ENCODE measurements around the gene MGAT3.

MGAT3 gene

DNA sequence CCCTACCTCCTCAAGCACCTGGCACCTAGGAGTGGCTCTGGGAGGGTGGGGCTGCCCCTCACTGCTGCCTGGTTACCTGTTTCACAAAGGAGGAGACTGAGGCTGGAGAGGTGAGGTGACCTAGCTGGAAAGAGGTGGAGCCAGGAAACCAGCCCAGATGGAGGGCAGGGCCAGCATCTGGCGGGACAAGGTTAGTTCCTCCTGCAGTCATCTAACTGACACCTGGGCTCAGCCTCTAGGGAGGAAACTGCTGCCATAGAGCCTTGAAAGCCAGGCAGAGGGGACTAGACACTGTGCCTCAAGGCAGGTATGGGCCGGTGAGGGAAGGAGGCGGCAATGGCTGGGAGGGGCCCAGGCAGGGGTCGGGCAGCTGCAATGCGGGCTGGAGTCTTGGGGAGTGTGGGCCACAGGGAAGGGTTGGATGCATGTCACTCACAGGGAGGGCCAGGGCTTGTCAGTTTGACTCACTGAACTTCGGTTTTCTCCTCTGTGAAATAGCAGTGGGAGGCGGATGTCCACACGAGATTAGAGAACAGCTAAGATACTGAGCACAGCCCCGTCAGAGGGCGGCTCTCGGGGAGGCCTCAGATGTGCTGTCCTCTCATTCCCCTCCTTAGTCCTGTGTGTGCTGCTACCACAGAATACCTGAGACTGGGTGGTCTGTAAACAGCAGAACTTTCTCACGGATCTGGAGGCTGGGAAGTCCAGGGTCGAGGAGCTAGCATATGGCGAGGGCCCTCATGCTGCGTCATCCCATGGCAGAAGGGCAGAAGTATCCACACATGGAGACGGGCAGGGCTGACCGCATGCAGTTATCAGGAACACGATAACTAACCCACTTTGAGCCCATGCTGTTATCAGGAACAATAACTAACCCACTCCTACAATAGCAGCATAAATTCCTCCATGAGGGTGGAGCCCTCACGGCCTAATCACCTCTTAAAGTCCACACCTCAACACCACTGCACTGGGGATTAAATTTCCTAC lies 16.1 kb downstream of the MGAT3 start:
- peak; percentile 36 to 59 for DNase-seq

DNA sequence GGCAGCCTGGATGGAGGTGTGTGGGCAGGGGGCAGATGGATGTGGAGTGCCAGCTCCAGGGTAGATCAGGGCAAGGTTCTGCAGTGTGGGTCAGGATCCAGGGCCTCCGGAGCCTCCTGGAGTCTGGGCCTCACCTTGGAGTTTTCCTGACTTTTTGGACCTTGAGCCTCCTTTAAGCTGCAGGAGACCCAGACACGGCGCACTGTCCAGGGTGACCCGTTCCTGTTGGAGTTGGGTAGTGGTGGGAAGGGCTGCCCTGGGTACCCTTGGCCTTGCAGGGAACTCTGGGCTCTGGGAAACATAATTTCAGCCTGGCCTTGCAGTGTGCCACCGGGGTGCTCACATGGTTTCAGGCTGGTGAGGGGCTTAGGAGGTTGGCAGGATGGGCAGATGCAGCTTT lies 17.0 kb downstream of the MGAT3 start:
- no peak for DNase-seq

DNA sequence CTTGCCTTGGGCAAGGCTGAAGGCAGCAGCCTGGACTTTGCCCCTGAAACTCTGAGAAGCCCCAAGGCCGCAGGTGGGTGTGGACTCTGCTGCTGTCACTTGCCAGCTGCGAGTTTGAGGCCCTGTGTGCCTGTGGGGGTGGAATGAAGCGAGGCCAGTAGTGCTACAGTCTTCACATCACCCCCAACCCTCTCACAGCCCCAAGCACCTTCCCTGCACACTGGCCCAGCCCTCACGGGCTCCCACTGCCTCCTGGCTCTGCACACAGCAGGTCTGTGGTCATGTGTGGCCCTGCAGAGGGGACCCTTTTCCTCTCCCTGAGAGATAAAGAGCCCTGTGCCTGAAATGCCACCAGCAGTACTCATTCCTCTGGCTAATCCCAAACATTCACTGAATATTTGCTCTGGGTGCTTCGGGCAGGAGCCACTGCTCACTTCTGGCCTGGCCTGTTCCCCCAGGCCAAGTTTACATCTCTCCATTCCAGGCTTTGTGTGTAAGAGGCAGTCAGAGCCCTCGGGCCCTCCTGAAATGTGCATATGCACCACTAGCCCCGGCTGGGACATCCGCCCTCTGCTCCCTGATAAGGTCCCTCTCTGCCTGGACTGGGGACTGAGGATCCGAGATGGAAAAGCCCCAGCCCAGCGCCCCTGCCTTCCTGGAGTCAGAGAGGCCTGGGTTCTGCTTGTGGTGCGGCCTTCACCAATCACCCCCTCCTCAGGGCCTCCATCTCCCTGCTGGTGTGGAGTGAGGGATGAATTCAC lies 17.7 kb downstream of the MGAT3 start:
- no peak for DNase-seq

DNA sequence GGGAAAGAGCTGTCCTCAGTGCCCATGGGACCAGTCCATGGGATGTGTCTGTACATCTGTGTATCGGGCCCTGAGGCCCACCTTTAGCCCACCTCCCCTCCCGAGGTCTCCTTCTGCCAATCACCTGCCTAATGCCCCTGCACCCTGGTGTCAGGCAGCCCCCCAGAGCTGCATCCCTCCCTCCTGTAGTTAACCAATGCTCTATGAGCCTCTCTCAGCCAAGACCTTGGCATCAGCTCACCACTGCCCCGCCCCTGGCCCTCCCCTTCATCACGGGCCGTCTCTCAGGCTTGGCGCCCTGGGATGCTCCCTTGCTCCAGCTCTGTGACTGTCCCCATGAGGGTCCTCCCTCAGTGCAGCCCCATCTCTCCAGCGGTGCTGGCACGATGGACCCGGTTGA lies 18.5 kb downstream of the MGAT3 start:
- DNase-seq: no peak

DNA sequence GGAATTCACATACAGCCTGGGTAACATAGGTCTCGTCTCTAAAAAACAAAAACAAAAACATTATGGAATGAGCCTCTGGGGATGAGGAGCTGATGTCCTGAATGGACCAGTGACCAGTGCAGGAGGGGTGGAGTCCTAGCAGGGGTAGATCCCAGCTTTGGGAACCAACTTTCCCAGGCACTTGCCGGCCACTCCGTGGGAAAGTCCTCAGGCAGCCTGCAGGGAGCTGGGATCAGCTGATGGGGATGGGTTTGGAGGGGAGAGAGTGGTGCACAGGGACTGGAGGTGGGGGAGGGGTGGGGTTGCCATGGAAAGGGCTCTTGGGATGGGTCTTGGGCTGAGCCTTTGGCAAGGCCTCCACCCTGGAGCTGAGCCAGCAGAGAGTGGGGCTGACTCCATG lies 19.1 kb downstream of the MGAT3 start:
- DNase-seq: no peak

DNA sequence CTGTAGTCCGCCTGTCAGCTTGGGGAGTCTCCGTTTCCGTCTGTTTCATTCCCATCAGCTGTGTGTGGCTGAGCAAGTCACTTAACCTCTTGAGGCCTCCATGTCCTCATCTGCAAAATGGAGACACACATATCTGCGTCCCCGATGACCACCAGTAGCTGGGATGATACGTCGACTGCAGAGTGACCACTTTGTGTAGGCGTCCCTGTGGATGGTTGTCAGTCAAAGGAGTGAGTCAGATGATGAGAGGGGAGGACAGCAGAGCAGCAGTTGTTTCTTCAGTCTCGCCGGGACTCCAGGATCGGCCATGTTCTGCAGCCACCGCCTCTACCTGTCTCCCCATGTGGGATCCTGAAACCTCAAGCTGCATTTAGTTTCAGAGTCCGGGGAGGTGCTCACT lies 19.9 kb downstream of the MGAT3 start:
- no peak for DNase-seq

DNA sequence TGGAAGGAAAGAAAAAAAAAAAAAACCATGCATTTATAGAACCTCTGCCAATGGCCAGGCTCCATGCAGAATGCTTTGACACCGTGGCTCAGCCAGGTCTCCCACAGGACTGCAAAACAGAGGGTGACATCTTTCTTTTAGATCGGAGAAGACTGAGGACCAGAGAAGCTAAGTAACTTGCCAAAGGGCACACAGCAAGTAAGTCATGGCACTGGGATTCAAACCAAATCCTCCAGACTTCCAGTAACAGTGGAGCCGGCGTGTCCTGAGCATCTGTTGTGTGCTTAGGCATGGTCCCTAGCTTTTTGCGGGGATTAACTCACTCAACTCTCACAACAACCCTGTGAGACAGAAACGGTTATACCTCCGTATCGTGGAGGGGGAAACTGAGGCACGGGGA lies 20.7 kb downstream of the MGAT3 start:
- DNase-seq: no peak

DNA sequence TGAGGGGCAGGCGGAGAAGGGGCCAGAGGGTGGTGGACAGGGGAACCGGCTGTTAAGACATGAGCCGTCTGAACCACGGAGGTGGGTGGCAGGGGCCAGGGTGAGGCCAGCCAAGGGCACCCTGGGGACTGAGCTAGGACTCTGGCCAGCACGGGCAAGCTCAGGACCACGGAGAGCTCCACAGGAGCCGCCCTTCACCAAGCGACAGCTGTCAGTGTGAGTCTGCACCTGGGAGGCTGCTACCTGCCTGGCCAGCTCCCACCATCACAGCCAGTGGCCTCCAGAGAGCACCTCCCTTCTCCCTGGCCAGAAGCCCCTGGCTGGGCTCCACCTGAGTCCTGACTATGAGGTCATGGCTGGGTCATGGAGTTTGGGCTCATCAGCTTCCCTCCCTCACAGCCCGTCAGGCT lies 21.6 kb downstream of the MGAT3 start:
- DNase-seq: no peak

DNA sequence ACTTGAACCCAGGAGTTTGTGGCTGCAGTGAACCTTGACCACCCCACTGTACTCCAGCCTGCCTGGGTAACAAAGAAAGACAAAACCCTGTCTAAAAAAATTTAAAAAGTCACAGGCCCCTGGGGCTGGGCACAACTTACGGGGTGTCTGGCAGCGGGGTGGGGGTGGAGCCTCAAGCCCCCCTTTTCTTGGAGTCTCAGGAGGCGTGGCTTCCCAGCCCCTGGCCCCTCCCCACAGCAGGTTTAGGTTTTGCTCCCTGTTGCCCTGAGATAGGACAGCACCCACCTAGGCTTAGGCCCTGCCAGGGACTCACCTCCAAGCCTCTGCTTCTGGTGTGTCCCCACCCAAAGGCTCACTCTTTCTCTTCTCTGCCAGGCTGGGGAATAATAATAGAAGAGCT lies 22.4 kb downstream of the MGAT3 start:
- no peak for DNase-seq

DNA sequence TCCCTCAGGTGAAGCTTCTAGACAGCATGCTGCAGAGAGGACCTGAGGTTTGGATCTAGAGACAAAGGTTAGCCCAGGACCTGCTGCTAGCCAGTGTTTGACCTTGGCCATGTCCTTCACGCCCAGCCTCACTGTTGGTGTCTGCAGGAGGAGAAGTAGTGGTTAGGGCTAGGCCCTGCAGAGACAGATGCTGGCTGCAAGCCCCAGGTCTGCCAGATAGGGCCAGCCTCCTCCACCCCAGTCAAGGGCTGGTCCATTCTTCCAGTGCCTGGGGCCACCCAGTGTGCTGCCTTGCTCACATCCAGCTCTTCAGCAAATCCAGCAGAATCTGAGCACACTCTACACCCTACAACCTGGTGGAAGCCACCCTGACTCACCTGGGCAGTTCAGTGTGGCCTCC lies 23.7 kb downstream of the MGAT3 start:
- DNase-seq: no peak

DNA sequence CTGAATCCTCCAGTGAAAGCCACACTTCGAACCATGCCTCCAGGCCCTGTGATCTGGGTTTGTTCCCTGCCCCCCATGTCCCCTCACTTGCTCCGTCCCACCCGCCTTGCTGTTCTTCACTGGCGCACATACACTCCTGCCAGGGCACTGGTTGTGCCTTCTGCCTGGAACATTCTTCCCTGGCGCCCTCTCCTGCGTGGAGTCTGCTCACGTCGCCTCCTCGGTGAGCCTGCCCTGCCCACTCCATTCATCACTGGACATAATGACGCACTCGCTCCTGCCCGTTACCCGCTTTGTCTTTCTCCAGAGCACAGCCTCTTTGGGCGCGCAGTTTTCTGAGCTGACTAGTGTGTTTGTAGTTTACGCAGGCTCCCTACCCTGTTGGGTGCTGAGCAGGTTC lies 24.2 kb downstream of the MGAT3 start:
- no peak for DNase-seq

DNA sequence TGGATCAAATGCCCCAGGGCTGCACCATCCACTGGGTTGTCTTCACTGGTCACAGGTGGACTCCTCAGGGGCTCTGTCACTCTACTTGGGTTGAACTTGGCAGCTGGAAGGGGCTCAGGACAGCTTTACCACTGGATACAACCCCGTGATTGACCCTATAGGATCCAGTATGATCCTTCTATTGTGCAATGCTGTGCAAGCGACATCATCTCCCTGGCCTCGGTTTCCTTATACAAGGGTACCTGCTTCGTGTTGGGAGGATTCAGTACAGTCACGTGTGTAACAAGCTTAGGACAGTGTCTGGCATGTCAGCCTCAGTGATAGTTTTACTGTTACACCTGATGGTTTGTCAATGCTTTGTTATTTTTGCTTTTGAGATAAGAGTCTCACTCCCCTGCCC lies 24.8 kb downstream of the MGAT3 start:
- no peak for DNase-seq

DNA sequence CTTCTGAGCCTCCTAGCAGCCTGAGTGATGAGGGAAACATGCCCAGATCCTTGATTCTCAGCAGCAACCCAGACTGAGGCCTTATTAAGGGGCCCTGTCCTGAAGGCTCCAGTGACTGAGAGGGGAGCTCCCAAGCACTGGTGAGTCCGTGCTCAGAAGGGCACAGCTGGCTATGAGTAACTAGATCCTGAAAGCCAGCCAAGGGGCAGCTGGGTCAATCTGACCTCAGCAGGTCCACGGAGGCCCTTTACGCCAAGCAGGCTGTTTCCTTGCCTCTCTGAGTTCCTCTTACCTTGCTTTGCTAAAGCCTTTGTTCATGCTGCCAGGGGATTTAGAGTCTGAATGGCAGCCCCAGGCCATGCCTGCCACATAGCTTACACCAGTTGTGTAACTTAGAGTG lies 26.0 kb downstream of the MGAT3 start:
- DNase-seq: no peak

DNA sequence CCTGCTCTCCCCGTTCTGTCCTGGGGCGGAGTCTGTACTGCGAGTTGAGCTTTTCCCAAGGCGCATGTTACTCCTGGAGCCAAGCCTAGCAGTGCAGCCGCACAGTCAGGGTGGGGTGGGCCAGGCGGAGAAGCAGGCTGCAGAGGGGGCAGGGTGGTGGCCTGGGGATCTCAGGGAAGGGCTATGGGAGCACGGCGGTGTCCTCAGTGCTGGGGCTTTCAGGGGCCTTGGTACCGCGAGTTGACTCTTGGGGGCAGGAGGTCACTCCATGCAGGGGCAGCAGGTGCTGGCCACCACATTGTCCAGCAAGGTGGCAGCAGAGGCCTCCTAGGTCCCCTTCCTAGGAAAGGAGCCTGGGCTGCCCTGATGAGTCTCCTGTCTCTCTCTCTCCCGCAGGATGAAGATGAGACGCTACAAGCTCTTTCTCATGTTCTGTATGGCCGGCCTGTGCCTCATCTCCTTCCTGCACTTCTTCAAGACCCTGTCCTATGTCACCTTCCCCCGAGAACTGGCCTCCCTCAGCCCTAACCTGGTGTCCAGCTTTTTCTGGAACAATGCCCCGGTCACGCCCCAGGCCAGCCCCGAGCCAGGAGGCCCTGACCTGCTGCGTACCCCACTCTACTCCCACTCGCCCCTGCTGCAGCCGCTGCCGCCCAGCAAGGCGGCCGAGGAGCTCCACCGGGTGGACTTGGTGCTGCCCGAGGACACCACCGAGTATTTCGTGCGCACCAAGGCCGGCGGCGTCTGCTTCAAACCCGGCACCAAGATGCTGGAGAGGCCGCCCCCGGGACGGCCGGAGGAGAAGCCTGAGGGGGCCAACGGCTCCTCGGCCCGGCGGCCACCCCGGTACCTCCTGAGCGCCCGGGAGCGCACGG lies 30.4 kb downstream of the MGAT3 start:
- DNase-seq: no peak

DNA sequence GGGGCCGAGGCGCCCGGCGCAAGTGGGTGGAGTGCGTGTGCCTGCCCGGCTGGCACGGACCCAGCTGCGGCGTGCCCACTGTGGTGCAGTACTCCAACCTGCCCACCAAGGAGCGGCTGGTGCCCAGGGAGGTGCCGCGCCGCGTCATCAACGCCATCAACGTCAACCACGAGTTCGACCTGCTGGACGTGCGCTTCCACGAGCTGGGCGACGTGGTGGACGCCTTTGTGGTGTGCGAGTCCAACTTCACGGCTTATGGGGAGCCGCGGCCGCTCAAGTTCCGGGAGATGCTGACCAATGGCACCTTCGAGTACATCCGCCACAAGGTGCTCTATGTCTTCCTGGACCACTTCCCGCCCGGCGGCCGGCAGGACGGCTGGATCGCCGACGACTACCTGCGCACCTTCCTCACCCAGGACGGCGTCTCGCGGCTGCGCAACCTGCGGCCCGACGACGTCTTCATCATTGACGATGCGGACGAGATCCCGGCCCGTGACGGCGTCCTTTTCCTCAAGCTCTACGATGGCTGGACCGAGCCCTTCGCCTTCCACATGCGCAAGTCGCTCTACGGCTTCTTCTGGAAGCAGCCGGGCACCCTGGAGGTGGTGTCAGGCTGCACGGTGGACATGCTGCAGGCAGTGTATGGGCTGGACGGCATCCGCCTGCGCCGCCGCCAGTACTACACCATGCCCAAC lies 31.2 kb downstream of the MGAT3 start:
- no peak for DNase-seq

DNA sequence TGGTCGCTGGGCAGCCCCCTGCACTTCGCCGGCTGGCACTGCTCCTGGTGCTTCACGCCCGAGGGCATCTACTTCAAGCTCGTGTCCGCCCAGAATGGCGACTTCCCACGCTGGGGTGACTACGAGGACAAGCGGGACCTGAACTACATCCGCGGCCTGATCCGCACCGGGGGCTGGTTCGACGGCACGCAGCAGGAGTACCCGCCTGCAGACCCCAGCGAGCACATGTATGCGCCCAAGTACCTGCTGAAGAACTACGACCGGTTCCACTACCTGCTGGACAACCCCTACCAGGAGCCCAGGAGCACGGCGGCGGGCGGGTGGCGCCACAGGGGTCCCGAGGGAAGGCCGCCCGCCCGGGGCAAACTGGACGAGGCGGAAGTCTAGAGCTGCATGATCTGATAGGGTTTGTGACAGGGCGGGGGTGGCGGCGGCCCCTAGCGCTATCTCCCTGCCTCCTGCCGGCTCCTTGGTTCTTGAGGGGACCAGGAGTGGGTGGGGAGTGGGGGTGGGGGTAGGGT lies 31.8 kb downstream of the MGAT3 start:
- no peak for DNase-seq

DNA sequence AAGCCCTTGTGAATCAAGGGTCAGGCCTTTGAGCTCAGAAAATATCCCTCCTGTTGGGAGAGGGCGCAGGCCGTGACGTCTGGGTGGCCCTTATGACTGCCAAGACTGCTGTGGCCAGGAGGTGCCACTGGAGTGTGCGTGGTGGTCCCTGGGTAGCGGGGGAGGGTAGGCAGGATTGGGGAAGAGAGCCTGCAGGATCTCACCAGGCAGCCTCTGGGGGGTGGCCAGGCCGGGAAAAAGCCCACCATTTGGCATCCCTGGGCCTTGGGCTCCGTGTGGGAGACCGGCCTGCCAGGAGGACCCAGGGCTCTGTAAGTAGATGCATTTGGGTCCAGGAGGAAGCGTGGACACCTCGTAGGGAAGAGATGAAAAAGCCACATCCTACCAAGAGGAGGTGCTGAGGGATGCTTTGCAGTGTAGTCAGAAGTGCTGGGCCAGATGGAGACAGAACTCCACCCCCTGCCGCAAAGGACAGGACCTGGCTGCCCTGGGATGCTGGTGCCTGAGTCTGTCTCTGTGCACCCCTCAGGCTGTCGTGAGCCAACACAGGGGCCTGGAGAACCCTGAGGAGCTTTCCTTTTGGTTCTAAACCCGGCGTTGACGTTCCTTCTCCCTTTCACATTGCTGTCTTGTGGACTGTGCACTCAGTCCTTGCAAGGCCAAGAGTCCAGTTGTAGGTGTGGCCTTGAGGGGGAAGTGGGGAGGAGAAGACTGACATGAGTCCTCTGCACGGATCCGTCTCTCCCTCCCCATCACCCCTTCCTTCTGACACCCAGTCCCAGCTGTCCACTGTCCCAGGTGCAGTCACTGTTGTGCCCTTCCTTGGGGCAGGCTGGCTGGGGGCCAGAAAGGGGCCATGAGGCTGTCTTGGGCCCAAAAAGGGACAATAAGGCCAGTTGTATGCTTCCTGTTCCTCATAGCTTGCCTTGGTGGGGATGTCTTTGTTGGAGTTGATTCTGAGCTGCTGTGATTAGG lies 32.6 kb downstream of the MGAT3 start:
- no peak for DNase-seq

DNA sequence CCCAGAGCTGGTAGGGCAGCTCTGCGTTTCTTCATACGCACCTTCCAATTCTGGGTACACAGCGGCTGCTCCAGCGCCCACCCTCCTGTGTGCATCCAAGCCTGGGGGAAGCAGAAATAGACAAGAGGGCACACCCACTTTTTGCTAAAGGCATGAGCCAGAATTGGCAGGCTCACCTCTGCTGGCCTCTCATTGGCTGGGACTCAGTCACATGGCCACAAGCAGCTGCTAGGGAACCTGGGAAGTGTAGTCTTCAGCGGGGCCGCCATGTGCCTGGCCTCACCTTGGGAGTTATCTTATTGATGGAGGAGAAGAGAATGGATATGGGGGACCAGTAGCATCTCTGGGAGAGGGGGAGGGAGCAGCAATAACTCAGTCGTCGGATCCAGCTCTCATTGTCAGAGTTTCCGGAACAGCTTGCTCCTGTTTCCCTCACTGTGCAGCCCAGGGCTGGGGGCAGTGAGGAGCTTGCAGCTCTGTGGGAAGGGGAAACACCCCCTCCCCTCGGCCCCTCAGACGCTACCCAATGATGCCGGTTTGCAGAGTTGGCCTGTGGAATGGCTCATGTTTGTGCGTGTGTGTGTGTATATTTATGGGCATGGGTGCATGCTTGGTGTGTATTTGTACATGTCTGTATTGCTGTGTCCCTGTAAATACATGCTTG lies 33.5 kb downstream of the MGAT3 start:
- DNase-seq: peak; percentile 66 to 76

DNA sequence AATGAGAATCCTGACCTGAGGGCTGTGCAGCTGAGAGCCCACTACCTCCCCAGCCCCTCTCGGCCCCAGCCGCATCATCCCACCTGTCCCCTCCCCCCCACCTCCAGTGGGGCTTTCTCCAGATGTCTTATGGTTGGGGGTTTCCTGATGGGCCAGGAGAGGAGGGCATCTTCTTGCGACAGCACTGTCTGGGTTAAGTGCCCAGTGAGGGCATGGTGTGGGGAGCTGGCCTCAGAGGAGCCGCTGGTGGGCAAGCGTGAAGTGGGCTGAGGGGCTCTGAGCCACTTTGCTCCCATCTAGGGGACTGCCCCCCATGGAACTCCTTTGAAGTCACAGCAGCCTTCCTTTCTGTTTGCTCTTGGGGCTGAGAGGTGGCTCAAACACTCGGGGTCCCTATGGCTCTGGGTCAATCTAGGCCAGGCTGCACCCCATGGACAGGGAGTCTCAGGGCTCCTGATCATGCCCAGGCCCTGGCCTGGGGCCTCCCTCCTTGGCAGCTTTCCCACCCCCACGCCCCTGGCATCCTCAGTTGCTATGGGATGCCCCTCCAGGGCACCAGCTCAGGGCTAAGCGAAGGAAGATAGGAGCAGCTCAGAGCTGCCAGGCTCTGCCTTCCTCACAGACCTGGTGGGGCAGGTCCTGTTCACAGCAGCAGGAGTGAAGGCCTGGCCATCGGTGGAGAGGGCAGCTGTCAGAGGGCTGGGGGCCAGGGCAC lies 34.3 kb downstream of the MGAT3 start:
- no peak for DNase-seq

DNA sequence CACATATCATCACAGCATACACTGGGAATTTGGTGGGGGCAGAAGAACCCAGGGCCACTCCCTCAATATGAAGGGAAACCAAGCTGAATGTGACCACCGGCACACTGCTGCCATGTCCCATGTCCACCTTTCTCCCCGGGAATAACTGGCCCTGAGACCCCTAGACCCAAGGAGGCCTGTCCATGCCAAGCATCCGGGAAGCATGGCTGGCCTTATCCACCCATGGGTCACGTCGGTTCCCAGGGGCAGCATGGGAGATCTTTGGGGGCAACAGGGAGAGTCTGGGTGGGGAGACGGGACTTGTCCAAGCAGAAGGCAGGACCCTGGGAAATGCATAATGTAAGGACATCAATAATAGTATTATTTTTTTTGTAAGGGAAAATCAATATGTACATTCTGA lies 34.9 kb downstream of the MGAT3 start:
- DNase-seq: no peak
